SK-N-MC (cell line): ENCODE measurements around the gene H3-3A.

Source experiments
- DNase-seq: peaks from one replicate; pipeline ENCODE4 v3.0.0-alpha.2; 2011; ENCODE audit warnings: low read depth, low spot score
- H3K27ac ChIP-seq: fragments of 200-600 bp; sonication (generic); 2 replicates; pipeline ENCODE4 v1.5.1; 2016; ENCODE audit warnings: mixed run types
- H3K36me3 ChIP-seq: fragments of 200-600 bp; sonication (generic); 2 replicates; pipeline ENCODE4 v1.6.1; 2017; ENCODE audit warnings: antibody characterized with exemption, low read length, mixed read lengths; ENCODE audit not compliant: insufficient read depth
- H3K4me3 ChIP-seq: fragments of 200-600 bp; sonication (generic); 2 replicates; pipeline ENCODE4 v1.5.1; 2016
- H3K9ac ChIP-seq: fragments of 200-600 bp; sonication (generic); 2 replicates; pipeline ENCODE4 v1.8.0; 2017; ENCODE audit warnings: mixed run types, mixed read lengths; ENCODE audit not compliant: insufficient read length
- H3K9me3 ChIP-seq: fragments of 200-600 bp; sonication (generic); 2 replicates; pipeline ENCODE4 v1.6.1; 2017; ENCODE audit warnings: low read depth, mild to moderate bottlenecking, antibody characterized with exemption, low read length, moderate library complexity, mixed read lengths
- EZH2 ChIP-seq: fragments of 200-600 bp; sonication (generic); IDR thresholded peaks from one replicate; pipeline ENCODE4 v1.6.1; 2017; ENCODE audit warnings: antibody characterized with exemption
- FOXP2 ChIP-seq: optimal IDR thresholded peaks from 2 replicates; pipeline ENCODE3; 2011; ENCODE audit warnings: mild to moderate bottlenecking, moderate library complexity; ENCODE audit not compliant: insufficient read depth; ENCODE audit errors: extremely low read length, control extremely low read depth
- POLR2AphosphoS5 ChIP-seq: IDR thresholded peaks from 2 replicates; pipeline ENCODE4 v1.6.1; 2012; ENCODE audit warnings: mild to moderate bottlenecking, low read depth, low read length, borderline replicate concordance

Gene H3-3A

DNA sequence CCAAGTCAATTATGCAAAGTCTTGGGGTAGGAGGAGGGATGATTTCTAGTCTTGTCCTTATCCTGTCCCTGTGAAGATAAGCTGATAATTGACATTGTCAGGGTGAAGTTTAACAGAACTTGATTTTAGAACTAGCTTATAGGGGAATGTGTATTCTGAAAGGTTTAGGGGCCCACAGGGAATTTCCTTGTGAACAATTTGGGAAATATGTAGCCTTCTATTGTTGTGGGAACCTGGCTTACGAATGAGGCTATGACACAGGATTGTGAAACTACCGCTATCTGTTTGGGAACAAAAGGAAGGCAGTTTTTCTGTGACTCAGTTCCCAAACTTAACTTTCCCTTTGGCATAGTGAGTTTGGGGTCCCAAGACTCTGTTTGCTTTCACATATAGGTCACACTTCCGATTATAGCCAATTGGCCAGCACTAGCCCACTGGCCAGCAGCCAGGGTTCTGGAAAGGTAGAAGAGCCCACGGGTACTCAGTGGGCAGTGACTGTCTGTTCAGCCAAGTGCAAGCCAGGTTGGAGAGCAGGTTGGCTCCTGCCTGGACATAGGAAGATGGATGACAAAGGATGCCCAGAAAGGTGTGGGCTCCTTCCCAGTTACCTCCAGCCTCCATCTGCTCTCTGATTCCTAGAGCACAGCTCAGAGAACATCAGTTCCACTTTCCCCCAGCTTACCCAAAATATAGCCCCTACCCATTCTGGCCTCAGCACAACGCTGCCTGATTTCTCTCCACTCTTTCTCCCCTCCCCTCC lies 35.5 kb downstream of the H3-3A start:
- Histone ChIP-seq H3K4me3 (no peak overlapping the region), H3K36me3 (no peaks in the 10 kb centered on the region), H3K9ac (no peak overlapping the region), H3K27ac (no peak overlapping the region), H3K9me3 (no peaks in the 10 kb centered on the region)
- TF ChIP-seq EZH2 (no peak), FOXP2 (no peak), POLR2AphosphoS5 (no peak)
- DNase-seq = no peak

GRCh38 chr1:226098870-226099835 lies 36.6 kb downstream of the H3-3A start:
- H3K27ac ChIP-seq = no peak overlapping the region
- no peak overlapping the region for H3K9ac ChIP-seq
- no peak overlapping the region for H3K4me3 ChIP-seq
- H3K36me3 ChIP-seq = no peaks in the 10 kb centered on the region
- no peak for DNase-seq
- TF ChIP-seq POLR2AphosphoS5 (no peak), EZH2 (no peak), FOXP2 (no peak)
- no peaks in the 10 kb centered on the region for H3K9me3 ChIP-seq

DNA sequence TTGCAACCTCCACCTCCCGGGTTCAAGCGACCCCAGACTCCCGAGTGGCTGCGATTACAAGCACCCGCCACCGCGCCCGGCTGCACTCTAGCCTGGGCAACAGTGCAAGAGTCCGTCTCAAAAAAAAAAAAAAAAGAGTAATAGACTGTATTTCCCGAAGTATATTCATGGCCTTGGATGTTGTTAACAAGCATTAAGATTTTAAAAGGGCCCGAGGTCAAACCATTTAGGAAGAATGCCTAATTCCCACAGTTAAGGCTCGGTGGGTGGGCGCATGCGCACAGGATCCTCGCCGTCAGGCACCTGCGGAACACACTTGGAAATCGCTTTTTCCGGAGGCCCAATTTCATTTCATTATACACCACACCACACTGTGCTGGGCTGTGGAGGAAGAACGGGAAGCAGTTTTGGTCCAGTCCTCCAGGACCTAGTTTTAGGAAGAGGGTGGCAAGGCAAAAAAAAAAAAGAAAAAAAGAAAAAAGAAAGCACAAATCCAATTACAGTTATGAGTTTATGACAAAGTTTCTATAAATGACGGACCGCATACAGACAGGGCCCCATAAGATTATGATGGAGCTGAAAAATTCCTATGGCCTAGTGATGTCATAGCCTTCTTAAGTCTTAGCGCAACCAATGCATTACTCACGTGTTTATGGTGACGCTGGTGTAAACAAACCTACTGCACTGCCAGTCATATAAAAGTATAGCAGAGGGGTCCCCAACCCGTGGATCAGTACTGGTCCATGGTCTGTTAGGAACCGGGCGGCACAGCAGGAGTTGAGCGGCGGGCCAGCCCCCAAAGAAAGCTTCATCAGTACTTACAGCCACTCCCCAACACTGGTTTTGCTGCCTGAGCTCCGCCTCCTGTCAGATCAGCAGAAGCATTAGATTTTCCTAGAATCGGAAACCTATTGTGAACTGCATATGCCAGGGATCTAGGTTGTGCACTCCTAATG lies 38.2 kb downstream of the H3-3A start:
- Histone ChIP-seq H3K36me3 (no peaks in the 10 kb centered on the region), H3K9ac (peak overlapping the region; percentile 4), H3K4me3 (peak overlapping the region; percentile 78), H3K9me3 (no peaks in the 10 kb centered on the region), H3K27ac (no peak overlapping the region)
- no peak for DNase-seq
- TF ChIP-seq FOXP2 (no peak), POLR2AphosphoS5 (no peak), EZH2 (no peak)

GRCh38 chr1:226104671-226105121 lies 42.2 kb downstream of the H3-3A start:
- no peak overlapping the region for H3K9ac ChIP-seq
- no peak overlapping the region for H3K27ac ChIP-seq
- DNase-seq = no peak
- no peaks in the 10 kb centered on the region for H3K9me3 ChIP-seq
- no peak overlapping the region for H3K4me3 ChIP-seq
- no peaks in the 10 kb centered on the region for H3K36me3 ChIP-seq
- TF ChIP-seq POLR2AphosphoS5 (no peak), FOXP2 (no peak), EZH2 (no peak)

DNA sequence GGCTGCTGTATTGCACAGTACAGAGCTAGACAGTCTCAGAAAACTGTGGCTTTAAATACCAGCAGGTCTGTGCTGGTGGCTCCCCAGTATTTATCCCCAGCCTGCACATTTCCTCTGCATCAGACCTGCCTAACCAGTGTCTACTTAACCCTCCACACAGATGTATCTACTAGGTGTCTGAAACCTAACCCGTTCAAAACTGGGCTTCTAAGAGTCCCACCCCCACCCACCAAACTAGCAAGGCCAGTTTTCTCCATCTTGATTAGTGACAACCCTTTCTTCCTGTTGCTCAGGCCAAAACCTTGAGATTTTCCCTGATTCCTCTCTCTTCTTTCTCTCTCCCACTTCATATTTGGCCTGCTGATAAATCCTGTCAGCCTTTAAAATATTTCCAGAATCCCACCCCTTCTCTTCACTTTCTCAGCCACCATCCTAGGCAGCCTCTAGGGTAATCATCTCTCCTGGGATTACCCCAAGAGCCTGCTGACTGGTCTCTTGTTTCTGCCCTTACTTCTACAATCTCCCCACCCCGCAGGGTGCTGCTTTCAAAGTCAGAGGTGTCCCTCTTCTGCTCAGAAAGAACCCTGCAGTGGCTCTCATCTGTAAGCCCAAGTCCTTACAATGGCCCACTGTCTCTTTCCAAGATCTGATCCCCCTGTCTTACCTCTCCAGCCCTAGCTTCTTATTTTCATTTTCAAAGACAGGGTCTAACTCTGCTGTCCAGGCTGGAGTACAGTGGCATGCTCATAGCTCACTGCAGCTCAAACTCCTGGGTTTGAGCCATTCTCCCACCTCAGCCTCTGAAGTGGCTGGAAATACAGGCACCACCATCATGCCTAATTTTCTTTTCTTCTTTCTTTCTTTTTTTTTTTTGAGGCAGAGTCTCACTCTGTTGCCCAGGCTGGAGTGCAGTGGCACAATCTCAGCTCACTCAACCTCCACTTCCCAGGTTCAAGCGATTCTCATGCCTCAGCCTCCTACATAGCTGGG lies 45.2 kb downstream of the H3-3A start:
- TF ChIP-seq POLR2AphosphoS5 (no peak), EZH2 (no peak), FOXP2 (no peak)
- Histone ChIP-seq H3K9me3 (no peaks in the 10 kb centered on the region), H3K36me3 (no peaks in the 10 kb centered on the region), H3K4me3 (no peak overlapping the region), H3K27ac (no peak overlapping the region), H3K9ac (no peak overlapping the region)
- no peak for DNase-seq

DNA sequence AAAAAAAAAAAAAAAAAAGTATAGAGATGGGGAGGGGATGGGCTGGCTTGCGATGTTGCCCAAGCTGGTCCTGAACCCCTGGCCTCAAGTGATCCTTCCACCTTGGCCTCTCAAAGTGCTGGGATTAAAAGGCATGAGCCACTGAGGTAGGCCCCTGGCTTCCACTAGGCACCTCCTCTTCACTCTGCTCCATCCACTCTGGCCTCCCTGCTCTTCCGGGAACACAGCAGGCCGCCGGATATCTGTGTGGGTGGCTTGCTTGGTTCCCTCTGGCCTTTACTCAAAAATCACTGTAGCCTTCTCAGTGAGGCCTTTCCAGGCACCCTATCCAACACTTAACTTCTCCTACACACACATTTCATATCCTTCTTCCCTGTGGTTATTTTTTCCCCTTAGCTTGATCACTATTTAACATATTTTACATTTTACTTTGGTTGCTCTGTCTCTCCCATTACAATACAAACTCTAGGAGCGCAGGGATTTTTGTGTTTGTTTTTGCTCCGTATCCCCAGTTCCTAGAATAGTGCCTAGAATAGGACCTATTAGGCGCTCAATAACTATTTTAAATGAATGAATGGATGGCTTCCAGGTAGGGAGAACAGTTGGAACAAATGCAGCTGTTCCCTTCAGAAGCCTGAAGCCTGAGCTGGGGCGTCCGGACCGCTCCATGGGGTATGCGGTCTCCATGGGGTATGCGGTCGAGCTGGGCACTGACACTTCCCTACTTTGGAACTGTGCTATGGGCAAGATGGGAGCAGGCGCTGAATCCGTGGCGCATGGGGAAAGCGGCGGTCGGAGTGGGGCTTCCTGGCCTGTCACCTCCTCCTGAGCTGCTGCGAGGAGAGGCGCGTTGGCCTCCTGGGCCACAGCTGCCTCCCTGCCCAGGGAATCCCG lies 46.7 kb downstream of the H3-3A start:
- TF ChIP-seq FOXP2 = no peak
- no peak for TF ChIP-seq EZH2
- TF ChIP-seq POLR2AphosphoS5 = peak; percentile 39; the same call in 1 of the 2 replicates
- Histone ChIP-seq H3K9me3 (no peaks in the 10 kb centered on the region), H3K4me3 (peak overlapping the region; percentile 69), H3K27ac (peak overlapping the region; percentile 38), H3K9ac (no peak overlapping the region), H3K36me3 (no peaks in the 10 kb centered on the region)
- DNase-seq = peak; percentile 24
